Measurements from ENCODE around the gene WDR64.

DNA sequence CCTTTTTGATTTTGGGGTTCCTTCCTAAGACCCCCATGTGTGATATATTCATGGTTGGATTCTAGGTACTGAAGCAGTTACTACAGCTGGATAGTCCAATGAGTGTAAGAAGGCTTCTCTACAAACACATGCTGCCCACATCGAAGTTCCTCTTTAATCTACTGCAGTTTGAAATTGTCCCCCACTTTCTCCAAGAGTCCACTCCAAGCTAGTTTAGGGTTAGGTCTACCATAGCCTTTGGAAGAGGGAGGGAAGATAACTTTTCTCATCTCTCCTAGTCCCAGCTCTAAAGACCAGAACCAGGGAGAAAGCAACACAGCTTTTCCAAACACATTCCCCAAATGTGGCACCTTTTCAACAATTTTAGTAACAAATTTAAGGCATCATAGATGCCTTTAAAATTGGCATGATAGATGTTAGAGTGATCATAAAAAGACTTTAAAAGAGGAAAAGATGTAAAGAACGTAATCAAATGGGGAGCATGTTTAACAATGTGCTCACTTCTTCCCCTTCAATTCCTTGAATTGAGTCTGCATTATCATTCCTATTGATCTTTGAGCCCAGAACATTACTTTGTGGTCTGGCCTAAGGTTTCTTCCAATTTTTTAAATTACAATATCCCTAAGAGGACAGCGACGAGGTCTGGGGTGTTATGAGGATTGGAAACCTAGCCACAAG is 194.9 kb downstream of the WDR64 start:
- TF ChIP-seq CTCF (conservative IDR thresholded peaks at IDR 0.05; ENCODE audit: low read depth, low read length), result no peak
- TF ChIP-seq EZH2 (IDR thresholded peaks at IDR 0.05; ENCODE audit: borderline replicate concordance, low read depth, low read length, poor library complexity, severe bottlenecking), result no peak

Measured in A673 (cell line).